ENCODE results near the gene TCP11L2. TPM values are rescaled to one million over a fixed set of nuclear protein-coding genes. Genes with fewer than 3 reads are reported as not detected.

Gene TCP11L2
- total and polyA plus RNA-seq, 2 of the 13 experiments (the other 11 are each of a cell fraction or from before 2014, with no cell fraction given), result 4.6 to 24.1 TPM

DNA sequence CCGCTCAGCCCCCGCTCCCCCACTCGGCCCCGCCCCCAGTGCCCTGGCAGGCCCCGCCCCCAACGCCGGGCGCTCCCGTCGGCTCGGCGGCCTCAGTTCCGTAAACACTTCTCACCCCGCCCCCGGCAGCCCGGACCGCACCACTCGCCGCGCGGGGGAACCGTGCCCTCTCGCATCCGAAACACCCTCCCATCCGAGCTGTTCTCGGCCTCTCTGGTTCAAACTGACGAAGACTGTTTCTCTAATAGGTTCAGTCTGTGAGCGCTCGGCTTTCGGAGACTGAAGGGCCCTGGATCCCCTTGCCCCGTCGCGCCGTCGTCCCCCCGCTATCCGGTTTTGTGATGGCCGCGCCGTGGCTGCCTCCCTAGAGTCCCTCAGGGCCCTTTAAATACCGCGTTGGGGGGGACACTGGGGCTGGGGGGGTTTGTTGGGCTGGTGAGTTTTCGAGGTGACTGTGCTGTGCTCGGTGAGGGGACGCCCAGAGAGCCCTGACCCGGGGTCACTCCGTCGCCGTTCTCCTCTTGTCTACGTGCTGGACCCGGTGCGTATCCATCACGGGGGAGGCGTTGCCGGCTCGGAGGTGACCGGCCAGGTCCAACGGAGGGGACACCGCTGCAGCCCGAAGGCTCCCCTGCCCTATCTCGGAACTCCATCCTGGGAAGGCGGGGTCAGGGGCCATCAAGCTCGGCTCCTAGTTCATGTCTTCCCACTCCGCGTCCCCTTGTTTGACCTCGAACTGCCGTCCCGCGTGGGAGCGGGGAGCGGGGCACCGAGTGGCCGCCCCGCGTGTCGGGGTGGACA, at the start of gene TCP11L2 (continued):
- TF ChIP-seq, protein P1, sequence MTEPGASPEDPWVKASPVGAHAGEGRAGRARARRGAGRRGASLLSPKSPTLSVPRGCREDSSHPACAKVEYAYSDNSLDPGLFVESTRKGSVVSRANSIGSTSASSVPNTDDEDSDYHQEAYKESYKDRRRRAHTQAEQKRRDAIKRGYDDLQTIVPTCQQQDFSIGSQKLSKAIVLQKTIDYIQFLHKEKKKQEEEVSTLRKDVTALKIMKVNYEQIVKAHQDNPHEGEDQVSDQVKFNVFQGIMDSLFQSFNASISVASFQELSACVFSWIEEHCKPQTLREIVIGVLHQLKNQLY (CRISPR knock-in tag; IDR thresholded peaks at IDR 0.05), result no peak
- TF ChIP-seq SMYD3 (CRISPR knock-in tag; IDR thresholded peaks at IDR 0.05) (no peak), EED (CRISPR knock-in tag; IDR thresholded peaks at IDR 0.05) (peak; percentile 81; the same call in 1 of the 2 replicates), ZHX1 (CRISPR knock-in tag; IDR thresholded peaks at IDR 0.05; ENCODE audit: low read depth) (no peak), ZSCAN21 (CRISPR knock-in tag; IDR thresholded peaks at IDR 0.05; ENCODE audit: borderline replicate concordance) (0 out of 2 replicates have a peak, but pooled peaks have one; percentile 17), TBP (CRISPR knock-in tag; IDR thresholded peaks at IDR 0.05) (no peak), NFYC (CRISPR knock-in tag; IDR thresholded peaks at IDR 0.05) (no peak), SPEN (CRISPR knock-in tag; IDR thresholded peaks at IDR 0.05; ENCODE audit: low read depth) (no peak), ISX (CRISPR knock-in tag; conservative IDR thresholded peaks at IDR 0.05) (no peak), LCORL (IDR thresholded peaks at IDR 0.05) (no peak), LCORL (CRISPR knock-in tag; IDR thresholded peaks at IDR 0.05) (0 out of 2 replicates have a peak, but pooled peaks have one; percentile 9), TCF7 (IDR thresholded peaks at IDR 0.05; ENCODE audit: low read depth) (no peak), FOXO1 (CRISPR knock-in tag; IDR thresholded peaks at IDR 0.05) (peak; percentile 49; the same call in 1 of the 2 replicates), HMG20B (CRISPR knock-in tag; conservative IDR thresholded peaks at IDR 0.05) (no peak), SAFB2 (CRISPR knock-in tag; IDR thresholded peaks at IDR 0.05; ENCODE audit: borderline replicate concordance, low read depth) (peak; percentile 47; the same call in 1 of the 2 replicates), HOXA9 (CRISPR knock-in tag; IDR thresholded peaks at IDR 0.05; ENCODE audit: borderline replicate concordance) (no peak), ZNF430 (CRISPR knock-in tag; IDR thresholded peaks at IDR 0.05) (no peak; the same call in 1 of the 2 replicates), SOX13 (IDR thresholded peaks at IDR 0.05) (no peak), SOX13 (CRISPR knock-in tag; conservative IDR thresholded peaks at IDR 0.05 in 1 of 2, IDR thresholded peaks at IDR 0.05 in 1 of 2) (no peak), ZBTB46 (CRISPR knock-in tag; IDR thresholded peaks at IDR 0.05; ENCODE audit: borderline replicate concordance) (0 out of 2 replicates have a peak, but pooled peaks have one; percentile 2)
- TF ChIP-seq, protein P2, sequence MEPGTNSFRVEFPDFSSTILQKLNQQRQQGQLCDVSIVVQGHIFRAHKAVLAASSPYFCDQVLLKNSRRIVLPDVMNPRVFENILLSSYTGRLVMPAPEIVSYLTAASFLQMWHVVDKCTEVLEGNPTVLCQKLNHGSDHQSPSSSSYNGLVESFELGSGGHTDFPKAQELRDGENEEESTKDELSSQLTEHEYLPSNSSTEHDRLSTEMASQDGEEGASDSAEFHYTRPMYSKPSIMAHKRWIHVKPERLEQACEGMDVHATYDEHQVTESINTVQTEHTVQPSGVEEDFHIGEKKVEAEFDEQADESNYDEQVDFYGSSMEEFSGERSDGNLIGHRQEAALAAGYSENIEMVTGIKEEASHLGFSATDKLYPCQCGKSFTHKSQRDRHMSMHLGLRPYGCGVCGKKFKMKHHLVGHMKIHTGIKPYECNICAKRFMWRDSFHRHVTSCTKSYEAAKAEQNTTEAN (CRISPR knock-in tag; conservative IDR thresholded peaks at IDR 0.05), result no peak
